Measurements from ENCODE around the gene GABARAPL1.

- TF ChIP-seq CTCF (conservative IDR thresholded peaks at IDR 0.05; ENCODE audit: low read length) = no peak
- no peak for TF ChIP-seq EZH2phosphoT487 (IDR thresholded peaks at IDR 0.05; ENCODE audit: borderline replicate concordance)
Measured at GRCh38 chr12:10247436-10248058, 34.9 kb downstream of the GABARAPL1 start.

Data from Loucy (cell line).